ENCODE measurements around the gene DLD.
"Not testable (repeated sequence)": the region's sequence is repeated elsewhere in the genome, so short reads cannot be mapped to it uniquely, and the experiment has no call there.

Gene DLD

GRCh38 chr7:107890962-107891635, at the start of gene DLD:
Gene DLD, plus strand, starts transcription at chr7:107891183. Its CDS starts 68 bp downstream, at chr7:107891251.
- peak; percentile 77 to 86 (median 82) for DNase-seq (ENCODE audit: low read depth in 2 of 3, low spot score in 2 of 3)

- no peak for DNase-seq (ENCODE audit: low read depth in 2 of 3, low spot score in 2 of 3)
These were observed 48.8 kb upstream of the DLD start for GRCh38 chr7:107842213-107842612.

- DNase-seq (ENCODE audit: low read depth in 2 of 3, low spot score in 2 of 3): no peak
These were observed 47.8 kb upstream of the DLD start for GRCh38 chr7:107843184-107843583.

- no peak for DNase-seq (ENCODE audit: low read depth in 2 of 3, low spot score in 2 of 3)
These were observed 44.7 kb upstream of the DLD start for GRCh38 chr7:107846324-107846723.

GRCh38 chr7:107847168-107847835, 43.7 kb upstream of the DLD start:
- DNase-seq (ENCODE audit: low read depth in 2 of 3, low spot score in 2 of 3): no peak

- not testable (repeated sequence) for DNase-seq (ENCODE audit: low read depth in 2 of 3, low spot score in 2 of 3)
These were observed 43.2 kb upstream of the DLD start for GRCh38 chr7:107847836-107848175.

GRCh38 chr7:107848211-107848610, 42.8 kb upstream of the DLD start:
- DNase-seq (ENCODE audit: low read depth in 2 of 3, low spot score in 2 of 3): not testable (repeated sequence)

GRCh38 chr7:107850216-107850615, 40.8 kb upstream of the DLD start:
- no peak for DNase-seq (ENCODE audit: low read depth in 2 of 3, low spot score in 2 of 3)

- DNase-seq (ENCODE audit: low read depth in 2 of 3, low spot score in 2 of 3): no peak
These were observed 40.3 kb upstream of the DLD start for GRCh38 chr7:107850643-107851042.

GRCh38 chr7:107854454-107854853, 36.5 kb upstream of the DLD start:
- DNase-seq (ENCODE audit: low read depth in 2 of 3, low spot score in 2 of 3): no peak

- DNase-seq (ENCODE audit: low read depth in 2 of 3, low spot score in 2 of 3): no peak
These were observed 36.0 kb upstream of the DLD start for GRCh38 chr7:107854989-107855388.

- DNase-seq (ENCODE audit: low read depth in 2 of 3, low spot score in 2 of 3): no peak
These were observed 34.0 kb upstream of the DLD start for GRCh38 chr7:107856806-107857540.

GRCh38 chr7:107857541-107857912, 33.5 kb upstream of the DLD start:
- DNase-seq (ENCODE audit: low read depth in 2 of 3, low spot score in 2 of 3): no peak

- DNase-seq (ENCODE audit: low read depth in 2 of 3, low spot score in 2 of 3): no peak
These were observed 32.7 kb upstream of the DLD start for GRCh38 chr7:107858280-107858679.

- no peak for DNase-seq (ENCODE audit: low read depth in 2 of 3, low spot score in 2 of 3)
These were observed 30.6 kb upstream of the DLD start for GRCh38 chr7:107860279-107860961.

GRCh38 chr7:107860981-107861652, 29.9 kb upstream of the DLD start:
- DNase-seq (ENCODE audit: low read depth in 2 of 3, low spot score in 2 of 3): no peak

- DNase-seq (ENCODE audit: low read depth in 2 of 3, low spot score in 2 of 3): peak in 1 of 3 experiments; percentile 19
These were observed 24.8 kb upstream of the DLD start for GRCh38 chr7:107865956-107866775.

- no peak for DNase-seq (ENCODE audit: low read depth in 2 of 3, low spot score in 2 of 3)
These were observed 23.0 kb upstream of the DLD start for GRCh38 chr7:107867858-107868466.

GRCh38 chr7:107870427-107871000, 20.5 kb upstream of the DLD start:
- DNase-seq (ENCODE audit: low read depth in 2 of 3, low spot score in 2 of 3): no peak

- DNase-seq (ENCODE audit: low read depth in 2 of 3, low spot score in 2 of 3): no peak
These were observed 16.9 kb upstream of the DLD start for GRCh38 chr7:107874111-107874510.

Data from activated CD8-positive, alpha-beta memory T cell treated with anti-CD3 and anti-CD28 coated beads for 48 hours (primary cell).